HG03558 (cell line): ENCODE results near the gene MAB21L4.

Experiments
- ATAC-seq: cut with Tn5 transposase; IDR thresholded peaks from one replicate; pipeline ENCODE4 v1.9.1; 2021; ENCODE audit warnings: moderate number of reproducible peaks; ENCODE audit not compliant: unreplicated experiment; ENCODE audit errors: extremely low read depth

MAB21L4 gene

GRCh38 chr2:240869109-240869955 is 26.6 kb downstream of the MAB21L4 start:
- no peak for ATAC-seq

DNA sequence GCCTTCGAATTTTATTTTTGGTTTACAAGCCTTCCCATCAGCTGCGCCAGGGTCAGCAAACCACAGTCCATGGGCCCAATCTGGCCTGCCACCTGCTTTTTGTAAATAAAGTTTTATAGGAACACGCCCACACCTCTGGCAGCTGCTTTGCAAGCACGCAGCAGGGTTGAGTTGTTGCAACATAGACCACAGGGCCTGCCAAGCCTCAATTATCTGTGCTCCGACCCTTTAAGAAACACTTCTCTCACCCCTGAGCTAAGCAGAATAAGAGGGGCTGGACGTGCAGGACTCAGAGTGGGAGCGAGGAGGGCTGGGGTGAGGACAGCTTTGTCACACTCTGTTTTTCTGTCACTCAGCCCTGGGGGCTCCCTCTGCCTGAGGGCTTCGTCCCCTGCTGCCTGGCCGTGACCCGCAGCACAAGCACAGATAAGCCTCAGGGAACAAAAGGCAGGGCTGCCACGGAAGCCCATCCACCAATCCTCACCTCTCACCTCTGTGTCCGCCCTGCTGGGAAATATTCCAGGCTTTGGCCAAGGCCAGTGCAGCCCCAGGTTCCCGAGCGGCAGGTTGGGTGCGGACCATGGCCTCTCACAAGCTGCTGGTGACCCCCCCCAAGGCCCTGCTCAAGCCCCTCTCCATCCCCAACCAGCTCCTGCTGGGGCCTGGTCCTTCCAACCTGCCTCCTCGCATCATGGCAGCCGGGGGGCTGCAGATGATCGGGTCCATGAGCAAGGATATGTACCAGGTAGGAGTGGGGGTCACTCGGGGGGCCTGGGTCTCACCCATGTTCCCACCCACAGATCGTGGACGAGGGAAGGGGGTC is 27.5 kb downstream of the MAB21L4 start, which contains the start of gene AGXT:
Gene AGXT (plus strand): TSS at position 539 of the 823 bp plus-strand sequence. CDS start 42 bp downstream, at position 581.
- no peak for ATAC-seq

DNA sequence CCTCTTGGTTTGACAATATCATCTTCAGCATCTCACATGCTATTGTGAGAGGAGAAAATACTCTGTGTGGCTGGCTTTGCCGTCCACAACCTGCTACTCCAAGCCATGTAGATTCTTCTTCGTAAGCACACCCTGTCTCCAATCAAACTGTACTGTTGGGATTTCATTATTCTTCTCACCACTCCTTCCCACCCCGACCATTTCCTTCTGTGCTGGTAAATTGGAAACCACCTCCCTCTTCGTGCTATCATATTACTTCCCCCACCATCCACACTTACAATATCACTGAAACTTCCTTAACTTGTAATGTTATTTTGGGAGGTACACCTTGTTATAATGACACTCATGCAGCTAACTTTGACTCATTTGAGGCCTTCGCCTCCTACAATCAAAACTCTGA is 30.6 kb downstream of the MAB21L4 start:
- no peak for ATAC-seq

DNA sequence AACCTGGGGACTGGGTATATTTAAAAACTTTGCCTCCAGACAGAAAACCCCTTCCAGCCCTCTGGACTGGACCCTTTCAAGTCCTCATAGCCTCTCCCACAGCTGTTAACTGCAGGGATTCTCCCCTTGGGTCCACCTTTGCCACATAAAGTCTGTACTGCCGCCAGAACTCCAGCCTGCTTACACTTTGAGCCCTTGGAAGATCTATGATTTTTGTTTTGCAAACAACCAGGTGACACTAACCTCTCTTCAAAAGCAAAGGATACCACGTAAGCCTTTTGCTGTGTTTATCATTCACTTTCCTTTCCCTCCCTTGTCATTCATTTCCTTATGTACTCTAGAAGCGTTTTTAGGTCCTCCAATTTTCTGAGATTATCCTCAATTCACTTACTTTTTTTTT is 31.5 kb downstream of the MAB21L4 start:
- no peak for ATAC-seq

GRCh38 chr2:240861547-240861946 is 34.4 kb downstream of the MAB21L4 start:
- ATAC-seq = no peak

DNA sequence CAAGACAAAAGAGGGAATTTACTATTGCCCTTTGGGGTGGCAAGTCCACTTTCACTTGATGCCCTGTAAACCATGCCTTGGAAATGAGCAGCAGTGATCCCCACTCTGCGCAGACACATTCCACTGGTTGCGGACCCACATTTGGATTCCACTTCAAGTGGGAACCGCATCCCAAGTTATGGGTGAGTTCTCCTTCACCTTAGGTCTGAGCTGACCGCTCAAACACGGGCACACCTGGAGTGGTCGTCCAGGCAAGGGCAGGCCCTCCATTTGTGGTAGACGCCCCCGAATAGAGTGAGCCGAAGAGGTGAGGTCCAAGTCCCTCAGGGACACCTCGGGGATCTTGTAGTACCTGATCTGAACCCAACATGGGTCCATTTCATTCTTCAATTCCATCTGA is 37.1 kb downstream of the MAB21L4 start:
- ATAC-seq = no peak

DNA sequence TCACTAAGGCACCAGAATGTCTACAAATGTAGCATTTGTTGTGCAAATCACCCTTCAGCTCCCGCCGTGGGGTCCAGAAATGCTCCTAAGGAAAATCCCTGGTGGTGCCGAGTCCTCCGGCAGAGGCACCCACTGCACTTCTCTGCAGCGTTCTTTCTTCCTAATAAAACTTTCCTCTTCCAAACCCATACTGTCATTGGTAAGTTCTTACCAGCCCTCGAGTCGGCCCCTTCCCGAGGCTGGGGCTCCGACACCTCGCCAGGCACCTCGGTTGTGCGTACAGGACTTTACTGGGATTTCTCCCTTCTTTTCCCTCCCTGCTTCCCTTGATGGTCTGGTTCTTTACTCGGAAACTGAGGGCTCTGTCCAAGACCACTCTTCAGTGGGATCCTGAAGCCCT is 37.6 kb downstream of the MAB21L4 start:
- ATAC-seq = no peak

GRCh38 chr2:240857039-240858008 is 38.6 kb downstream of the MAB21L4 start:
- ATAC-seq = no peak

- no peak for ATAC-seq
Observed at GRCh38 chr2:240856151-240856980, 39.6 kb downstream of the MAB21L4 start.

GRCh38 chr2:240855670-240856069 is 40.3 kb downstream of the MAB21L4 start:
- ATAC-seq = no peak

DNA sequence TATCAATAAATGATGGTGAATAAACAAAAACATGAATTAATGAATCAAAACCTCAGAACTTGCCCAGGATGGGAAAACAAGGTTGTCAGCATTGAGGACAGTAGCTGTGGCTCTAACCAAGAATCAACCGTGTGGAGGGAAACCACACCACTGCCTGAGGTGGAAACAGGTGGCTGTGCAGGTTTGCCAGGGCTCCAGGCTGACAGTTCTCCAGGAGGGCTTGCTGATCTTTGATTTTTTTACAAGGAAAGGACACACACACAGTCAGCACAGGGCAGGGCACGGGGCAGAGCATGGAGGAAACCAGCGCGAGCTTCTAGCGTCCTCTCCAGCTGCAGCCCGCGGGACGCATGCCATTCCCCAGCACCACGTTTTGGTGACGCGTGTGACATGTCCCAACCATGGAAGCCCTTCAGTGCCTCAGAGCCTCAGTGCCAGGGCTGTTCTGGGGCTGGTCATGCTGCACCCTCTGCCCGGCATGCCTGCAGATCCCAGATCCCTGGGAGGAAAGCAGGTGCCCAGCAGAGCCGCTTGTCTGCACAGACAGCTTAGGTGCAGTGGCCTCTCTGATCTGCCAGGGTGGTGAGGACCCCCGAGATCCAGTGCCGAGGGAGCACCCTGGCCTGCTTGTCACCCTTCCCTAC is 43.2 kb downstream of the MAB21L4 start:
- ATAC-seq = no peak

GRCh38 chr2:240851078-240851991 is 44.6 kb downstream of the MAB21L4 start:
- no peak for ATAC-seq

GRCh38 chr2:240850756-240851077 is 45.2 kb downstream of the MAB21L4 start:
- no peak for ATAC-seq

GRCh38 chr2:240850026-240850425 is 45.9 kb downstream of the MAB21L4 start:
- ATAC-seq = no peak

GRCh38 chr2:240848900-240849680 is 46.9 kb downstream of the MAB21L4 start:
- no peak for ATAC-seq

- no peak for ATAC-seq
Observed at GRCh38 chr2:240847817-240848216, 48.1 kb downstream of the MAB21L4 start.
